ENCODE data around the gene GPR3.

DNA sequence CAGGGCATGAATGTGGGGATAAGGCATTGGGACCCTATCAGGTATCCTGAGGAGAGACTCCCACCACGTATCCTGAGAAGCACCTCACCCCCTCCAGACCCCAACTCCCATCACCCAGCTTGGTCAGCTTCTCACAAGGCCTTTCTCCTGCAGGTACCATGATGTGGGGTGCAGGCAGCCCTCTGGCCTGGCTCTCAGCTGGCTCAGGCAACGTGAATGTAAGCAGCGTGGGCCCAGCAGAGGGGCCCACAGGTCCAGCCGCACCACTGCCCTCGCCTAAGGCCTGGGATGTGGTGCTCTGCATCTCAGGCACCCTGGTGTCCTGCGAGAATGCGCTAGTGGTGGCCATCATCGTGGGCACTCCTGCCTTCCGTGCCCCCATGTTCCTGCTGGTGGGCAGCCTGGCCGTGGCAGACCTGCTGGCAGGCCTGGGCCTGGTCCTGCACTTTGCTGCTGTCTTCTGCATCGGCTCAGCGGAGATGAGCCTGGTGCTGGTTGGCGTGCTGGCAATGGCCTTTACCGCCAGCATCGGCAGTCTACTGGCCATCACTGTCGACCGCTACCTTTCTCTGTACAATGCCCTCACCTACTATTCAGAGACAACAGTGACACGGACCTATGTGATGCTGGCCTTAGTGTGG, 1.3 kb downstream of the GPR3 start:
- TF ChIP-seq, protein P1, sequence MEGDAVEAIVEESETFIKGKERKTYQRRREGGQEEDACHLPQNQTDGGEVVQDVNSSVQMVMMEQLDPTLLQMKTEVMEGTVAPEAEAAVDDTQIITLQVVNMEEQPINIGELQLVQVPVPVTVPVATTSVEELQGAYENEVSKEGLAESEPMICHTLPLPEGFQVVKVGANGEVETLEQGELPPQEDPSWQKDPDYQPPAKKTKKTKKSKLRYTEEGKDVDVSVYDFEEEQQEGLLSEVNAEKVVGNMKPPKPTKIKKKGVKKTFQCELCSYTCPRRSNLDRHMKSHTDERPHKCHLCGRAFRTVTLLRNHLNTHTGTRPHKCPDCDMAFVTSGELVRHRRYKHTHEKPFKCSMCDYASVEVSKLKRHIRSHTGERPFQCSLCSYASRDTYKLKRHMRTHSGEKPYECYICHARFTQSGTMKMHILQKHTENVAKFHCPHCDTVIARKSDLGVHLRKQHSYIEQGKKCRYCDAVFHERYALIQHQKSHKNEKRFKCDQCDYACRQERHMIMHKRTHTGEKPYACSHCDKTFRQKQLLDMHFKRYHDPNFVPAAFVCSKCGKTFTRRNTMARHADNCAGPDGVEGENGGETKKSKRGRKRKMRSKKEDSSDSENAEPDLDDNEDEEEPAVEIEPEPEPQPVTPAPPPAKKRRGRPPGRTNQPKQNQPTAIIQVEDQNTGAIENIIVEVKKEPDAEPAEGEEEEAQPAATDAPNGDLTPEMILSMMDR (IDR thresholded peaks at IDR 0.05; ENCODE audit: control extremely low read depth in 1 of 3, insufficient read depth in 1 of 3, low read depth in 1 of 3, low read length in 3 of 3), result no peak
- no peak for TF ChIP-seq ZNF274 (IDR thresholded peaks at IDR 0.05; ENCODE audit: borderline replicate concordance, extremely low read depth, low read length)
- no peak for TF ChIP-seq RAD21 (IDR thresholded peaks at IDR 0.05 in 1 of 2, conservative IDR thresholded peaks at IDR 0.05 in 1 of 2; ENCODE audit: low read depth in 2 of 2, low read length in 2 of 2)
- TF ChIP-seq SP1 (IDR thresholded peaks at IDR 0.05; ENCODE audit: low read depth, low read length), result no peak
- TF ChIP-seq POLR2AphosphoS5 (IDR thresholded peaks at IDR 0.05; ENCODE audit: low read depth, low read length), result no peak
- TF ChIP-seq BACH1 (IDR thresholded peaks at IDR 0.05; ENCODE audit: low read length), result no peak
- no peak for TF ChIP-seq POLR2A (IDR thresholded peaks at IDR 0.05; ENCODE audit: control extremely low read depth in 1 of 2, low read depth in 2 of 2, low read length in 2 of 2)
- TF ChIP-seq MAFK (IDR thresholded peaks at IDR 0.05; ENCODE audit: low read depth, low read length), result no peak
- no peak for TF ChIP-seq CHD1 (IDR thresholded peaks at IDR 0.05; ENCODE audit: low read depth, low read length)

Data from H1 (cell line).